Measurements from ENCODE around the gene HOXC11.
A peak's percentile ranks its signal among the peaks of the same experiment; 100 is the strongest.

Gene HOXC11

GRCh38 chr12:54014377-54015017 is 41.6 kb downstream of the HOXC11 start:
- no peak for DNase-seq

DNA sequence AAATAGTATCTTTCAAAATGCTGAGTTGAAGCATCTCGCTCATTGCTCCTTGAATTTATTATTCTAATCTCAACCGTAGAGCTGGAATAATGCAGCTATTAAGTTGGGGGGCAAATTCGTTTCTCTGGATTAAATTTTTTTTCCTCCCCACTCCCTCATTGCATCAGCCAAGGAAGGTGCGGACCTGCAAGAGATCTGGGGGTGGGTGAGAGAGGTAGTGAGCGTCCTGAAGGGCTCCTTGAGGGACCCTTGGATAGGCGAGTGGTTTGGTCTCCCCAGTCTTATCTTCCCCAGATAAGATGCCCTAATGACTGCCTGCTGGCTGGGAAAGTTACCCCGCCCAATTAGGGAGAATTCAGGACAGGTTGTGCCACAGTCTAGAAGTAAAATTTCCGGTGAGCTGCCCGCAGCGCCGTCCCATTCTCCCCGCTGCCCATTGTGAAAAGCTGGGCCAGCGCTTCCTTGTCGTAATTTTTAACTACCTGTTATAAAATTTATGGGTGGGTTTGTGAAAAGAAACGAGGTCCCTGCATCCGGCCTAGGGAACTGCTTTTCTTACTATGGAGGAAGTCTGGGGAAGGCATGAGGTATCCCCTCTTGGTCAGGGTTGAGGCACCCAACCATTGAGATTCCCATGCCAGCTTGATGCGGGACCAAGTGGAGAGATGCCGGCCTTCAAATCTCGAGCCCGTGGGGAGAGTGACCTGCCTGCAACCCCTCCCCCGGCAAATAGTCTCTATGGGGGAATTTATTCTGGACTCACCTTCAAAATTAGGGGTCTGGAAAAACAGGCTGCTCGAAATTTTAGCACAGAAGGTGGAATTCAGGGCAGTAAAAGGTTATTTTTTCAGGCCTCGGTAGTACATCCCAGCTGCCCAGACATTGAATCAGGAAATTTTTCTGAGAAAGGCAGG is 42.3 kb downstream of the HOXC11 start:
- DNase-seq = no peak

- no peak for DNase-seq
These were observed 43.1 kb downstream of the HOXC11 start for GRCh38 chr12:54016051-54016450.

- no peak for DNase-seq
These were observed 43.6 kb downstream of the HOXC11 start for GRCh38 chr12:54016478-54016964.

DNA sequence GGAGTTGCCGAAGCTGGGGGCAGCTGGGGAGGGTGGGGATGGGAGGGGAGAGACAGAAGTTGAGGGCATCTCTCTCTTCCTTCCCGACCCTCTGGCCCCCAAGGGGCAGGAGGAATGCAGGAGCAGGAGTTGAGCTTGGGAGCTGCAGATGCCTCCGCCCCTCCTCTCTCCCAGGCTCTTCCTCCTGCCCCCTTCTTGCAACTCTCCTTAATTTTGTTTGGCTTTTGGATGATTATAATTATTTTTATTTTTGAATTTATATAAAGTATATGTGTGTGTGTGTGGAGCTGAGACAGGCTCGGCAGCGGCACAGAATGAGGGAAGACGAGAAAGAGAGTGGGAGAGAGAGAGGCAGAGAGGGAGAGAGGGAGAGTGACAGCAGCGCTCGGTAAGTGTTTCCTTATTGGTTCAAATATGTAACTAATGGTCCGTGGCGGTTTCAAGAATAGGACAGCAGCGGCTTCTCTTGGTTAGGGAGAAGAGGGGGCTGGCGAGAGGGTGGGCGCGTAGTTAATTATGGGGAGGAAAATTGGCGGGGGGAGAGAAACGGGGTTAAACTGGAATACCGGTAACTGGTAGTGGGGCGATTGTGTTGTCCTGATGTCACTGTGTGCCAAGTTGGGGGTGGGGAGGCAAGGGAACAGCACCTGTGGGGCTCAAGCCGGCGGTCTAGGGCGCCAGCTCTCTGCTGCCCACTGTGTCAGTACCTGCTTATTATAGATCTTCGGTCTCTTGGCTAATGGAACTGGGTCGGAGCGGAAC is 44.3 kb downstream of the HOXC11 start:
- no peak for DNase-seq

- peak; percentile 83 for DNase-seq
These were observed 45.0 kb downstream of the HOXC11 start for GRCh38 chr12:54017878-54018467.

DNA sequence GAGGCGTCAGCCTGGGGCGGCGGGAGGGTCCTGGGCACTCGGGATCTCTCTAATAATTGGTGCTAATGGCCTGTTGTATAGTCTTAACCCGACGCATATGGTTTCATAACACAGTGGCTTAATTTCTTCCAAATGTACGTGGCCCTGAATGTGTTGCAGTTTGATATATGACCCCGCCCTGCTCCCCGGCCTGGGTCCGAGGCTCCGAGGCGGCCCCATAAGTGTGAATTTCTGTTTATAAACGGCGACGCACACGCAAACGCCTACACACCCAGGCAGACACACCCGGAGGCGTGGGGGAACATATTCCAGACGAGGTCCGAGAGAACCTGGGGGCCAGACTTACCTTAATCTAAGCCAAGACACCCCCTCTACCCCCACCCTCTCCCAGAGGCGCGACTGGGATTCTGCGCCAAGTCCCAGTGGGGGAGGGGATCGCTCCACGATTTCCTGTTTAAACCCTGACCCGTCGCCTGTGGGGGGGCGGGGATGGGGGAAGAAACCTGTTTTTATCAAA is 45.6 kb downstream of the HOXC11 start:
- no peak for DNase-seq

DNA sequence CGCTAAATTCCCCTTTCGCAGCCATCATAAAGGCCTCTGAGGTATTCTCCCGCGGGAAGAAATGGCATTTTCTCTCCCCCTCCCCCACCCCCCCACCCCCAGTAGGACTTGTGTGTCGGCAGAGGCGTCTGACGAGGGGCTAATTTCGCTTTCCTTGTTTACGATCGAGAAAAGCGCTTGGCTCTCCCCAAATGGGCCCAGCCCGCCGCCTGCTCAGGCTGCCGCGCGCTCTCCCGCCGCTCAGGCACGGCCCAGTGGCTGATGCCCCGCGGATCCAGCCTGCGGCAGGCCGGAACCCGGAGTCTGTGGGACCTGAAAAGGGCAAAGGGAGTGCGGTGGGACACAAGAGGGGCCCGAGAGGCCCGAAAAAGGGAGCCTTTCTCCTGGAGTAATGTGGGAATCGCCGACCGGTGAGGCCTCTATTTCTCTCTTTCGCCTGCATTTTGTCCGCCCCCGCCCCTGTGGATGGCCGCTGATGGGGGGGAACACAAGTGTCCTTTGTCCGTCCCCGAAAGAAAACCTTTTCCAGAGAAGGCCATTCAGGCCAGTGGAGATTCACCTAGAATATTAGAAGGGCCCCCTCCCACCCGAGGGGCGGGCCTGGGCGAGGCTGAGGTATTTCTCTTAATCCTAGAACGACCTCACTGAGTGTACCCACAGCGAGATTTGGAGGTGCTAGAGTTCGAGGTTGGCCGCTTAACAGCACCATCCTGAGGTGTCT is 46.3 kb downstream of the HOXC11 start:
- no peak for DNase-seq

GRCh38 chr12:54019924-54020590 is 47.1 kb downstream of the HOXC11 start:
- no peak for DNase-seq

DNA sequence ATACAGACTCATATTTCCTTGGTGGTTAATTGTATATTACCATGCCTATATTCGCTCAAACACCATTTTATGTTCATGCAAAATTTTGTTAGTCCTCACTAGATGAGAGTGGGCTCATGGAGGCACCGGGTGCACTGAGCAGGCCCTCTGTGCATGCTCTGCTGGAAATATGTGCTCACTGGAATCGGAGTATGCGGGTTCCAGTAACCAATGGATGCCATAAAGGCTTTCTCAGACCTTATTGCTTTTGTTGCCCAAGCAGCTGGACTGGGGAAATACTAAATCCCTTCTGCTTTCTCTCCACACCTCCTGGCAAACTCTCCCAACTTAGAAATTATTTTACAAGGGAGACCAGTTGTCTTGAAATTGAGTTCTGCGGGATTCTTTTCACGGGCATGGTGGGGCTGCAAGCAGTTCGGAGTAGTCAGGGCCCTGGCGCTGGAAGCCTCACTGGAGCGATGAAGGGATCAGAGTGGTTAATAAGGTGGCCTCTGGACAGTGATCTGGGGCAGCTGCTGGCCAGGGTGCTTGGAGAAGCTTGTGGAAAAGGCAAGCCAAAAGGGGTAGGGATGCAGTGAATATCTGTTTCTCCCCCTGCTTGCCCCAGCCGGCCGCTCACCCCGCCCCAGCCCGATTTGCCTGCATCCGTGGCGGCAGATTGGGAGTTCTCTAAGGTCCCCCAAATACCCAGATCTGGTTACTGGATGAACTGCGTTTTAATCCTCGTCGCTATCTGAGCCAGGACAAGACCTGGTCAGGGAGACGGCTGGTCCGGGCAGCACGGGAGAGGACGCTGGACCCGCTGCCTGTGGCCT is 47.9 kb downstream of the HOXC11 start:
- no peak for DNase-seq

DNA sequence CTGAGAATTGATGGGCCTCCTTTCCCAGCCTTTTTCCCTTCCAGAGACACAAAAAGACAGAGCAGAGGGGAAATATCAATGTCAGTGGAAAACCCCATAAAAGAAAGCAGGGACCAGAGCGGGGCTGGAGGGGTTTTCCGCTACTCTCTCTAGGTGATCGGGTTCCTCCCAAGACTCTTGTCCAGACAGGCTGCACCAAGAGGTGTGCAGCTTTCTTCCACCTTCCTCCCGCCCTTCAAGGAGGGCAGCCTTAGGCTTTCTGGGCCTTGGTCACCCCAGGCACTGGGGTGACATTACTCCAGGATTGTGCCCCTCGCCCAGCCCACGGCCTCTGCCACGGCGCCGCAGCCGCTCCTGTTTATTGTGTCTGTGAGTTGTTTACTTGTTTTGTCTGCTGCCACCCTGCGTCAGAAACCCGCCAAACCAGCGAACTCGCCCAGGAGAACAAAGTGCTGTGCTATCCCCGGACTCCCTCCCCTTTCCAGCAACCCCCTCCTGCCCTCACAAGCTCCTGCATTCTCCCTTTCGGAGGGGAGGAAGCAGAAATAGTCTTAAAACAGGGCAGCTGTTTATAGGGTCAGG is 48.6 kb downstream of the HOXC11 start:
- no peak for DNase-seq

DNA sequence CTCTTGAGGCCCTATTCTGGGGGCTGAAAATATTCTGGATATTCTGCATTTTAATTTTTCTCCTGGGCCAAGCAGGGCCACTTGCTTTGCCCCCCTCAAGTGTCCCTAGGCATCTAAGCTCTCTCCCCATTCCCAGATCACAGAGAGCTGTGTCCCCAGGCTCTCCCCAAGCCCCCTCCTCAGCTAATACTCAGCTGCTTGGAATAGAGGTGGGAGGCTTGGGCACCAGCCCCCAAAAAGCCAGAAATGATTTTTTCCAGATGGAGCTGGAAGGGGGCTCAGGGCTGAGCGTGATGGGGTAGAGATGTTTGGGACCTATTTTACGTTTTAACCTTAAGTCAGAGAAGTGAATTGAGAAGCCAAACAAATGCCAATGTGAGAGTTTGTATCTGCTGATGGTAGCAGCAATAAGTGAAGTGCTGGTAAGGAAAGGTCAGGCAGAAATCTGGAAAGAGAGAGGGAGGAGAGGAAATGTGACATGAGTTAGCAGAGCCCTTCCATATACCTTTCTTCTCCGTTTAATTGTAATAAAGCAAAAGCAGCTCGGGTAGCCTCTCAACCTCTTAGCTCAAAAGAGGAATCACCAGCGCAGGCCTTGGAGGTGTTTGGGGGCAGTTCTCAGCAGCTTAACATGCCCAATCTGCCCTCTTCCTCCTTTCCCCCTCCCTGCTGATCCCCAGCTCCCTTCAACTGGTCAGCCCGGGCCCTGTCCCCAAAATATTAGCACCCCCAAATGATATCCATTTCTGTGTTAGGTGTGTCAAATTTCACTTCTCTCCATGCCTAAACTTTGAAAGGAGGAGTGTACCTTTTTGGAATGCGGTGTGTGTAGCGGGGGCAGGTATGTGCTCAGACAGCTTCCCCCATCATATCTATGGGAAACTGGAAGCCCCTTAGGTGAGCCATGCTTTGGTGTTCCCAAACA is 50.3 kb downstream of the HOXC11 start:
- no peak for DNase-seq

DNA sequence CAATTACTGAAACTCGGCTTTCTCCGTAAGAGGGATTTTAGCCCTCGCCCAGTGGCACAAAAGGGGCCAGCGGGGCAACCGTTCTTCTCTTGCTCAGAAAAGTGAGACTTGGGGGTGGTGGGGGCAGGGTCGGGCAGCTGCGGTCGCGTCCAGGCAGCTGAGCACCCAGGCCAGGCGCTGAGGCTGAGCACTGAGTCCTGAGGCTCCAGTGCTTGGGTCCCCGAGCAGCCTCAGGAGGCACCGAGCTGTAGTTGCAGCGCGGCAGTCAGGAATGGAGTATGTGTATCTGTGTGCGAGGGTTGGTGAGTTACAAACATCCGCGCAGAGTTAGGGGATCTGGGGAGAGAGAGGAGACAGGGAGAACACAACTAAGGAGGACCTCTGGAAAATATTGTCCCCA is 51.2 kb downstream of the HOXC11 start:
- no peak for DNase-seq

DNA sequence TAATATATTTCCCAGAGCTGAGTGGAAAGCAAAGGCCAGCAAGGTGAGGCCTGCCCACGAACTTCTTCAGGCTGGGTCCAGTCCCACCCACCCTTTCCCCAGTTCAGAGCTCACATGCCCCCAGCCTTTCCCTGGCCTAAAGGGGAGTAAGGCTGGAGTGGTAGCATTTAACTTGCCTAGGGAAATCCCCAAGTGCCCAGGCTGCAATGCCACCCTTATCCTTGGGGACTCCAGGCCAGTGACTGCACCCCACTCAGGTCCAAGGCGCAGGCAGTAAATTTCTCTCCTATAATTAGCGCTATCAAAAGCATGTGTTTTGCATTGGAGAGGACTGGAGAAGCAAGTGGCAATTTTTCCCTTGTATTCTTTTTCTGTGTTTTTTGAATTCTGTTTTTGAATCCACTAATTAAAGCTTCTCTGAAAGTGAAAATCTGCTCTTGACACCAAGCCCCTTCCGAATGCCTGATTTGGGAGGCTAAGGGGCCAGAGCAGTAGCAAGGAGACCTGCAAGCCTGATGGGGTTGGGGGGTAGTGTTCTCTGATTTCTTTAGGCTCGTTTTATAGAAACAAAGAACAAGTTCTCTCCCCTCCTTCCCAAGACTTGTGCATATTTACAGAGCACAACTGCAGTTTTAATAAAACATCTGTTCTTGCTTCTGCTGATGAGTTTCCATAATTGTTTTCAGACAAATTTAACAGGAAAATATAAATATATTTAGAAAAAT is 51.8 kb downstream of the HOXC11 start:
- no peak for DNase-seq

- no peak for DNase-seq
These were observed 52.8 kb downstream of the HOXC11 start for GRCh38 chr12:54025499-54026405.

DNA sequence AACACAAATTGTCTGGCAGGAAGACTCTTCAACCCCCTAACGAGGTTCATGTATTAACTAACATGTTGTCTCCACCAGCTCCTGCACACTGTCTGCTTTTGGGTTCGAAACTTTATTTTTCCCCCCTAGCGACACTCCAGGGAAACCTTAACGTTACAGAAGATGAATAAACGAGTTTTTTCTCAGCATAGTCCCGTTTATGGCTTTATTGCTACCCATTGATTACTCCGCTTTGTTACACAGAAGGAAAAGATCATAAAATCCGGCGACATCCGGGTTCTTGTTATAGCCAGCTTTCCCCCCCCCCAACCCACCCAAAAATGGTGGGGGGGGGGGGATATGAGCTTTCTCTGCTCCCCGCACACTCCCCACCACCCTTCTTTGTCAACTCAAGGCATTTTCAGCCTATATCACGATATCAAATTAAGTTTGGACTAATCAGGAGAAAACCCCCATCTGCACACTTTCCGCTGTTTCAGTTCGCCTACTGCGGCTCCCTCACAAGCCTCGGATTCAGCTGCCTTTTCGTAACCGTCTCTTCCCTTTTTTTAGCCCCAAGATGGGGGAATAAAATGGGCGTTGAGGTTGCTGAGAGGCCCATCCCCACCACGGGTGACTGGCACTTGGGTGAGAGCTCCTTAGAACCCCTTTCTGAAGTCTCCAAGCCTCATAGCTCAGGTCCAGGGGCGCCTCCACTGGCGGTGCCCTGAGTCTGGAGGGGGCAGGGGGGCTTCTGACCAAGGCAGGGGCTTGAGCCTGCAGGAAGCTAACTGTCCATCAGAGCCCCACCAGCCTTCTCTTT is 53.9 kb downstream of the HOXC11 start:
- no peak for DNase-seq
